ENCODE data around the gene ESYT2. TPM values are rescaled to one million over a fixed set of nuclear protein-coding genes. Genes with fewer than 3 reads are reported as not detected.

Gene ESYT2
- total and polyA plus RNA-seq, 2 of the 4 experiments (the other 2 are of a cell fraction): 26.7 to 69.9 TPM

GRCh38 chr7:158779061-158780000 lies 50.0 kb downstream of the ESYT2 start:
- ChIA-PET POLR2A (ENCODE audit: unreplicated experiment) (no interaction called here), CTCF (interaction anchor here (0.6 to 0.8 kb wide), 2 partner anchors 20 to 50 kb away, joined by 3 to 4 read pairs; partner anchors contain the start of gene ESYT2)
- no peak overlapping the region for H2BK5ac ChIP-seq (ENCODE audit: low read depth, low read length, poor library complexity, severe bottlenecking)
- H3K4me2 ChIP-seq (ENCODE audit: low read depth, low read length): no peak overlapping the region
- H3K4ac ChIP-seq (ENCODE audit: low read depth, low read length): no peak overlapping the region
- H4K8ac ChIP-seq (ENCODE audit: low read depth in 2 of 2, low read length in 2 of 2): no peak overlapping the region
- in situ Hi-C loops (cut with MboI; ENCODE audit: low sequenced_read_pairs) (no loop called here), dilution Hi-C loops (cut with HindIII; ENCODE audit: low sequenced_read_pairs, unreplicated experiment) (no loop called here), intact Hi-C loops (cut with micrococcal nuclease) (loop anchor here (2.0 kb wide), 1 partner anchor 39 kb away; no protein-coding TSS in a partner anchor)
- DNase-seq (peak; percentile 25), ATAC-seq (ENCODE audit: low read depth) (peak; percentile 30; the same call in 1 of the 2 replicates)
- no peak overlapping the region for H4K5ac ChIP-seq (ENCODE audit: low read depth, low read length)
- no TSS peak for BruUV-seq (replicated peaks)
- no peak overlapping the region for H2AFZ ChIP-seq (replicated peaks; ENCODE audit: low read length, poor library complexity)
- no peak overlapping the region for H2BK120ac ChIP-seq (ENCODE audit: low read depth, low read length)
- no peaks in the 10 kb centered on the region; the same call in 1 of the 2 replicates for H4K20me1 ChIP-seq (ENCODE audit: insufficient read depth, low read length)
- no peak overlapping the region for H3K23ac ChIP-seq (ENCODE audit: low read depth, low read length)
- H4K91ac ChIP-seq (ENCODE audit: insufficient read depth, low read depth, low read length): no peak overlapping the region
- peak overlapping the region; percentile 29 for H2AK5ac ChIP-seq (ENCODE audit: low read depth, low read length)
- H3K79me1 ChIP-seq (ENCODE audit: low read depth in 1 of 2, low read length in 2 of 2): peaks cover 21 to 46% of the 10 kb centered on the region in 2 experiments
- H3K4me1 ChIP-seq (ENCODE audit: control insufficient read depth, insufficient read depth, low read length): peaks cover 8% of the 10 kb centered on the region
- H2BK20ac ChIP-seq (ENCODE audit: low read depth, low read length): no peak overlapping the region
- H2AK9ac ChIP-seq (replicated peaks; ENCODE audit: low read depth, low read length, poor library complexity): no peak overlapping the region
- peaks cover 34% of the 10 kb centered on the region for H3K36me3 ChIP-seq (ENCODE audit: control insufficient read depth, insufficient read depth, low read length)
- H3K18ac ChIP-seq (ENCODE audit: low read depth, low read length): peak overlapping the region; percentile 17; the same call in 1 of the 2 replicates
- H3K9me1 ChIP-seq (ENCODE audit: insufficient read depth, low read length): peaks cover 18% of the 10 kb centered on the region
- H3K4me3 ChIP-seq (ENCODE audit: insufficient read depth, low read depth, low read length): no peak overlapping the region
- no peaks in the 10 kb centered on the region for H3K9me3 ChIP-seq (ENCODE audit: control insufficient read depth, insufficient read depth, low read length)
- no peak overlapping the region for H2BK15ac ChIP-seq (ENCODE audit: low read depth, low read length)
- H3K27ac ChIP-seq (ENCODE audit: insufficient read depth, low read length): peak overlapping the region; percentile 52; the same call in 1 of the 2 replicates
- H3K14ac ChIP-seq (replicated peaks; ENCODE audit: low read depth, low read length): 0 out of 2 replicates have a peak overlapping the region, but pooled peaks have one; percentile 5
- H3K27me3 ChIP-seq (ENCODE audit: control insufficient read depth, insufficient read depth, low read length): no peaks in the 10 kb centered on the region
- H3K9ac ChIP-seq (ENCODE audit: low read depth, low read length): no peak overlapping the region
- no peak overlapping the region for H3K56ac ChIP-seq (ENCODE audit: extremely low read depth, insufficient read depth, low read length)
- 74% methylated on average over 3 of the region's 6 CpGs; no CpG with 5 or more reads in 1 of the 2 experiments for WGBS, 2 experiments (ENCODE audit: extremely low coverage in 2 of 2, insufficient read length in 1 of 2)
- TF ChIP-seq, protein P1, sequence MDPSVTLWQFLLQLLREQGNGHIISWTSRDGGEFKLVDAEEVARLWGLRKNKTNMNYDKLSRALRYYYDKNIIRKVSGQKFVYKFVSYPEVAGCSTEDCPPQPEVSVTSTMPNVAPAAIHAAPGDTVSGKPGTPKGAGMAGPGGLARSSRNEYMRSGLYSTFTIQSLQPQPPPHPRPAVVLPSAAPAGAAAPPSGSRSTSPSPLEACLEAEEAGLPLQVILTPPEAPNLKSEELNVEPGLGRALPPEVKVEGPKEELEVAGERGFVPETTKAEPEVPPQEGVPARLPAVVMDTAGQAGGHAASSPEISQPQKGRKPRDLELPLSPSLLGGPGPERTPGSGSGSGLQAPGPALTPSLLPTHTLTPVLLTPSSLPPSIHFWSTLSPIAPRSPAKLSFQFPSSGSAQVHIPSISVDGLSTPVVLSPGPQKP (IDR thresholded peaks at IDR 0.05; ENCODE audit: borderline replicate concordance, low read depth, low read length): no peak
- TF ChIP-seq SMC3 (IDR thresholded peaks at IDR 0.05; ENCODE audit: low read depth, low read length) (no peak), MXI1 (IDR thresholded peaks at IDR 0.05; ENCODE audit: borderline replicate concordance, low read depth, low read length) (no peak), RFX5 (IDR thresholded peaks at IDR 0.05; ENCODE audit: low read depth, low read length) (no peak), FOS (IDR thresholded peaks at IDR 0.05; ENCODE audit: low read depth, low read length) (no peak), RAD21 (IDR thresholded peaks at IDR 0.05; ENCODE audit: low read length) (no peak), CHD1 (IDR thresholded peaks at IDR 0.05; ENCODE audit: low read depth, low read length) (no peak), POLR2A (IDR thresholded peaks at IDR 0.05; ENCODE audit: low read depth, low read length) (no peak), RCOR1 (IDR thresholded peaks at IDR 0.05; ENCODE audit: insufficient replicate concordance, low read length) (no peak), MAZ (IDR thresholded peaks at IDR 0.05; ENCODE audit: borderline replicate concordance, low read depth, low read length) (no peak), MAFK (IDR thresholded peaks at IDR 0.05; ENCODE audit: low read depth, low read length) (no peak), NFE2L2 (IDR thresholded peaks at IDR 0.05; ENCODE audit: low read depth, low read length) (no peak), BHLHE40 (IDR thresholded peaks at IDR 0.05; ENCODE audit: low read depth, low read length) (no peak), CTCF (conservative IDR thresholded peaks at IDR 0.05; ENCODE audit: low read depth, low read length) (no peak)
